Calu3 (cell line): Measurements from ENCODE around the gene RNF146. TPM values are rescaled to one million over a fixed set of nuclear protein-coding genes. Genes with fewer than 3 reads are reported as not detected.

Source experiments
- BruUV-seq: library from RNA; stranded (reverse); fragments of 400-500 nt; replicated peaks from 2 replicates; lab custom pipeline; 2021; lab: Mats Ljungman, UMichigan
- CTCF ChIA-PET: fragments of 300-600 bp; sonication (Branson Sonifier 250); formaldehyde crosslinking; loops from one replicate; lab custom pipeline; 2022; ENCODE audit warnings: antibody characterized with exemption; lab: Charles Lee
- DNase-seq: peaks from one replicate; pipeline ENCODE4 v3.0.0; 2022
- H3K27ac Mint-ChIP-seq: one replicate; pipeline ENCODE4 v1.8.0; 2022; ENCODE audit warnings: mixed read lengths; ENCODE audit not compliant: unreplicated experiment
- H3K27me3 Mint-ChIP-seq: one replicate; pipeline ENCODE4 v1.8.0; 2022; ENCODE audit warnings: mixed read lengths; ENCODE audit not compliant: unreplicated experiment
- H3K36me3 Mint-ChIP-seq: one replicate; pipeline ENCODE4 v1.8.0; 2022; ENCODE audit warnings: mild to moderate bottlenecking, moderate library complexity, mixed read lengths; ENCODE audit not compliant: insufficient read depth, unreplicated experiment
- H3K4me1 Mint-ChIP-seq: one replicate; pipeline ENCODE4 v1.8.0; 2022; ENCODE audit warnings: mild to moderate bottlenecking, low read depth, mixed read lengths; ENCODE audit not compliant: unreplicated experiment
- H3K4me3 Mint-ChIP-seq: one replicate; pipeline ENCODE4 v1.8.0; 2022; ENCODE audit warnings: mild to moderate bottlenecking, low read depth, moderate library complexity, mixed read lengths; ENCODE audit not compliant: unreplicated experiment
- H3K9me3 Mint-ChIP-seq: one replicate; pipeline ENCODE4 v1.8.0; 2022; ENCODE audit warnings: low read depth, mixed read lengths; ENCODE audit not compliant: unreplicated experiment
- intact Hi-C: fragments of 100-400 bp; cut with micrococcal nuclease; formaldehyde crosslinking; loops from one replicate; pipeline ENCODE4 v1.10.0; 2022; ENCODE audit not compliant: unreplicated experiment
- total RNA-seq: library from RNA; stranded (reverse); gene quantifications from 2 replicates; pipeline ENCODE4 v1.2.3, GENCODE V29; 2022
- TF ChIP-seq, protein P1 (sequence below): fragments of 200-600 bp; IDR thresholded peaks from one replicate; pipeline ENCODE4 v1.8.0; 2022; ENCODE audit warnings: antibody characterized with exemption; ENCODE audit not compliant: unreplicated experiment

RNF146 gene
- total RNA-seq, 1 experiment from 2014 or later: 24.1 TPM

DNA sequence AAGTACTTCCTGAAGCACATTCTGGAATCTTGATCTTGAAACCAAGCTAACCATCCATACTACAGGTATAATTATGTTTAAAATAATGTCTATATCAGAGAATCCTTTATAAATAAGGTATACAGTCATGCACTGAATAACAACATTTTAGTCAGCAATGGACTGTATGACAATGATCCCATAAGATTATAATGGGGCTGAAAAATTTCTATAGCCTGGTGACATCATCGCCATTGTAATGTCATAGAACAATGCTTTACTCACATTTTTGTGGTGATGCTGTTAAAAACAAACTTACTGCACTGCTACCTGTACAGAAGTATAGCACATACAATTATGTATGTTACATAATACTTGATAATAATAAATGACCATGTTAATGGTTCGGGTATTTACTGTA, 31.8 kb downstream of the RNF146 start:
- CTCF ChIA-PET: no interaction called here
- H3K9me3 Mint-ChIP-seq: no peaks in the 10 kb centered on the region
- intact Hi-C loops: no loop called here
- DNase-seq: no peak
- H3K4me3 Mint-ChIP-seq: no peak overlapping the region
- H3K4me1 Mint-ChIP-seq: no peaks in the 10 kb centered on the region
- peaks cover 10% of the 10 kb centered on the region for H3K36me3 Mint-ChIP-seq
- H3K27ac Mint-ChIP-seq: no peak overlapping the region
- BruUV-seq: no TSS peak
- no peaks in the 10 kb centered on the region for H3K27me3 Mint-ChIP-seq
- TF ChIP-seq, protein P1, sequence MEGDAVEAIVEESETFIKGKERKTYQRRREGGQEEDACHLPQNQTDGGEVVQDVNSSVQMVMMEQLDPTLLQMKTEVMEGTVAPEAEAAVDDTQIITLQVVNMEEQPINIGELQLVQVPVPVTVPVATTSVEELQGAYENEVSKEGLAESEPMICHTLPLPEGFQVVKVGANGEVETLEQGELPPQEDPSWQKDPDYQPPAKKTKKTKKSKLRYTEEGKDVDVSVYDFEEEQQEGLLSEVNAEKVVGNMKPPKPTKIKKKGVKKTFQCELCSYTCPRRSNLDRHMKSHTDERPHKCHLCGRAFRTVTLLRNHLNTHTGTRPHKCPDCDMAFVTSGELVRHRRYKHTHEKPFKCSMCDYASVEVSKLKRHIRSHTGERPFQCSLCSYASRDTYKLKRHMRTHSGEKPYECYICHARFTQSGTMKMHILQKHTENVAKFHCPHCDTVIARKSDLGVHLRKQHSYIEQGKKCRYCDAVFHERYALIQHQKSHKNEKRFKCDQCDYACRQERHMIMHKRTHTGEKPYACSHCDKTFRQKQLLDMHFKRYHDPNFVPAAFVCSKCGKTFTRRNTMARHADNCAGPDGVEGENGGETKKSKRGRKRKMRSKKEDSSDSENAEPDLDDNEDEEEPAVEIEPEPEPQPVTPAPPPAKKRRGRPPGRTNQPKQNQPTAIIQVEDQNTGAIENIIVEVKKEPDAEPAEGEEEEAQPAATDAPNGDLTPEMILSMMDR: no peak

DNA sequence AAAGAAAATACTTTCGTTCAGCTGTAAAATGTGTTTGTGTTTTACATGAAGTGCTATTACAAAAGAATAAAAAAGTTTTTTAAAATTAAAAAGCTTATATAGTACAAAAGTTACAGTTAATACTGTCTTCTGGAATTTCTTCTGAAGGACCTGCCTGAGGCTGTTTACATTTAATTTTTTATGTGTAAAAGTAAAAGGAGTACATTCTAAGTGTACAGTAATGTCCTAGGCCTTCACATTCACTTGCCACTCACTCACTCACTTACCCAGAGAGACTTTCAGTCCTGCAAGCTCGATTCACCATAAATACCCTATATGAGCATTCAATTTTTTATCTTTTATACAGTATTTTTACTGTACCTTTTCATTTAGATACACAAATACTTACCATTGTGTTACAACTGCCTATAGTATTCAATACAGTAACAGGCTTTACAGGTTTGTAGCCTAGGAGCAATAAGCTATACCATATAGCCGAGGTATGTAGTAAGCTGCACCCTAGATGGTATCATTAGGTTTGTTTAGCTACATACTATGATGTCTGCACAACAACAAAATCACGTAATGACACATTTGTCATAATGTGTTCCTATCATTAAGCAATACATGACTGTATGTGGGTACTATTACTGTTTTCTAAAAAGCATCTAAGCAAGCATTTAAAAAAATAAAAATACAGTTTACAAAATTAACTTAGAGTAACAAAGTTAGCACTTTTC, 33.0 kb downstream of the RNF146 start:
- TF ChIP-seq, protein P1: no peak
- Mint-ChIP-seq H3K4me3 (no peak overlapping the region), H3K4me1 (no peaks in the 10 kb centered on the region), H3K27me3 (no peaks in the 10 kb centered on the region), H3K36me3 (peaks cover 2% of the 10 kb centered on the region), H3K27ac (no peak overlapping the region), H3K9me3 (no peaks in the 10 kb centered on the region)
- CTCF ChIA-PET: no interaction called here
- intact Hi-C loops: loop anchor here (5.0 kb wide), 1 partner anchor 238 kb away; no protein-coding TSS in a partner anchor
- DNase-seq: no peak
- no TSS peak for BruUV-seq

DNA sequence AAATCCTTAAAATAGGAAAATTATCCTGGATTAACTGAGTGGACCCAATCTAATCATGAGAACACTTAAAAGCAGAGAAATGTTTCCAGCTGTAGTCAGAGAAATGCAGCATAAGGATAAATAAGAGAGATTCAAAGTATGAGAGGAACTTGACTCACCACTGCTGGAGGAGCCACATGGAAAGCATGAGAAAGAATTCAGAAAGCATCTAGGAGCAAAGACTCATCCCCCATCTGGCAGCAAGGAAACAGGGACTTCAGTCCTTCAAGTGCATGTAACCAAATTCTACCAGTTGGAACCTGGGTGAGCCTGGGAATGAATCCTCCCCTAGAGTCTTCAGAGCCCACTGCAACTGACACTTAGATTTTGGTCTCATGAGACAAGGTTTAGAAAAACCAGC, 33.7 kb downstream of the RNF146 start:
- Mint-ChIP-seq H3K4me3 (no peak overlapping the region), H3K27ac (no peak overlapping the region), H3K36me3 (no peaks in the 10 kb centered on the region), H3K4me1 (no peaks in the 10 kb centered on the region), H3K9me3 (no peaks in the 10 kb centered on the region), H3K27me3 (no peaks in the 10 kb centered on the region)
- intact Hi-C loops: loop anchor here (5.0 kb wide), 1 partner anchor 237 kb away; no protein-coding TSS in a partner anchor
- no peak for DNase-seq
- no TSS peak for BruUV-seq
- TF ChIP-seq, protein P1: no peak
- CTCF ChIA-PET: no interaction called here

- DNase-seq: no peak
- intact Hi-C loops: loop anchor here (5.0 kb wide), 1 partner anchor 236 kb away; no protein-coding TSS in a partner anchor
- H3K27me3 Mint-ChIP-seq: no peaks in the 10 kb centered on the region
- H3K9me3 Mint-ChIP-seq: no peaks in the 10 kb centered on the region
- TF ChIP-seq, protein P1: no peak
- peaks cover under 1% of the 10 kb centered on the region for H3K36me3 Mint-ChIP-seq
- H3K4me1 Mint-ChIP-seq: no peaks in the 10 kb centered on the region
- CTCF ChIA-PET: no interaction called here
- no peak overlapping the region for H3K4me3 Mint-ChIP-seq
- H3K27ac Mint-ChIP-seq: no peak overlapping the region
- BruUV-seq: no TSS peak
Observed at GRCh38 chr6:127301199-127301700, 34.6 kb downstream of the RNF146 start.
